ENCODE results near the gene NFS1. TPM values are rescaled to one million over a fixed set of nuclear protein-coding genes. Genes with fewer than 3 reads are reported as not detected.
"Not testable (repeated sequence)": the region's sequence is repeated elsewhere in the genome, so short reads cannot be mapped to it uniquely, and the experiment has no call there.

Gene NFS1
- total RNA-seq, 2 experiments from 2014 or later = 37.2 to 38.2 TPM

- no peaks in the 10 kb centered on the region for H3K9me3 Mint-ChIP-seq
- peaks cover 43% of the 10 kb centered on the region for H3K36me3 Mint-ChIP-seq
- DNase-seq = no peak
- peak overlapping the region; percentile 48 for H3K4me3 Mint-ChIP-seq
- peaks cover 3% of the 10 kb centered on the region for H3K27me3 Mint-ChIP-seq
- no peak overlapping the region for H3K27ac Mint-ChIP-seq
- H3K4me1 Mint-ChIP-seq = peaks cover 53% of the 10 kb centered on the region
Measured at GRCh38 chr20:35732644-35732982, 33.5 kb upstream of the NFS1 start.

GRCh38 chr20:35731862-35732643 is 32.9 kb upstream of the NFS1 start:
- Mint-ChIP-seq H3K9me3 (no peaks in the 10 kb centered on the region), H3K27me3 (peaks cover 3% of the 10 kb centered on the region), H3K27ac (peak overlapping the region; percentile 4), H3K36me3 (peaks cover 38% of the 10 kb centered on the region), H3K4me1 (peaks cover 52% of the 10 kb centered on the region), H3K4me3 (peak overlapping the region; percentile 12)
- DNase-seq = no peak

GRCh38 chr20:35731469-35731788 is 32.3 kb upstream of the NFS1 start:
- H3K27me3 Mint-ChIP-seq = peaks cover 3% of the 10 kb centered on the region
- H3K4me3 Mint-ChIP-seq = no peak overlapping the region
- peaks cover 52% of the 10 kb centered on the region for H3K4me1 Mint-ChIP-seq
- no peaks in the 10 kb centered on the region for H3K9me3 Mint-ChIP-seq
- DNase-seq = no peak
- peaks cover 42% of the 10 kb centered on the region for H3K36me3 Mint-ChIP-seq
- no peak overlapping the region for H3K27ac Mint-ChIP-seq

GRCh38 chr20:35730583-35731468 is 31.7 kb upstream of the NFS1 start:
- DNase-seq = no peak
- Mint-ChIP-seq H3K27me3 (peaks cover 3% of the 10 kb centered on the region), H3K36me3 (peaks cover 42% of the 10 kb centered on the region), H3K27ac (no peak overlapping the region), H3K4me3 (no peak overlapping the region), H3K4me1 (peaks cover 48% of the 10 kb centered on the region), H3K9me3 (no peaks in the 10 kb centered on the region)

GRCh38 chr20:35729836-35730582 is 30.9 kb upstream of the NFS1 start:
- Mint-ChIP-seq H3K4me1 (peaks cover 45% of the 10 kb centered on the region), H3K36me3 (peaks cover 44% of the 10 kb centered on the region), H3K27ac (peak overlapping the region; percentile 25), H3K27me3 (peaks cover 3% of the 10 kb centered on the region), H3K9me3 (no peaks in the 10 kb centered on the region), H3K4me3 (no peak overlapping the region)
- DNase-seq = no peak

GRCh38 chr20:35729283-35729807 is 30.2 kb upstream of the NFS1 start:
- Mint-ChIP-seq H3K4me1 (peaks cover 43% of the 10 kb centered on the region), H3K36me3 (peaks cover 43% of the 10 kb centered on the region), H3K4me3 (no peak overlapping the region), H3K27ac (no peak overlapping the region), H3K27me3 (peaks cover 3% of the 10 kb centered on the region), H3K9me3 (no peaks in the 10 kb centered on the region)
- DNase-seq = no peak

- Mint-ChIP-seq H3K9me3 (no peaks in the 10 kb centered on the region), H3K27ac (no peak overlapping the region), H3K36me3 (peaks cover 44% of the 10 kb centered on the region), H3K4me1 (peaks cover 40% of the 10 kb centered on the region), H3K4me3 (no peak overlapping the region), H3K27me3 (no peaks in the 10 kb centered on the region)
- no peak for DNase-seq
Measured at GRCh38 chr20:35726842-35727711, 27.9 kb upstream of the NFS1 start.

GRCh38 chr20:35724321-35725230 is 25.4 kb upstream of the NFS1 start:
- H3K27ac Mint-ChIP-seq = peak overlapping the region; percentile 72
- peaks cover 52% of the 10 kb centered on the region for H3K36me3 Mint-ChIP-seq
- no peak overlapping the region for H3K4me3 Mint-ChIP-seq
- H3K4me1 Mint-ChIP-seq = peaks cover 43% of the 10 kb centered on the region
- no peak for DNase-seq
- no peaks in the 10 kb centered on the region for H3K9me3 Mint-ChIP-seq
- H3K27me3 Mint-ChIP-seq = no peaks in the 10 kb centered on the region

GRCh38 chr20:35723652-35724320 is 24.6 kb upstream of the NFS1 start:
- H3K27me3 Mint-ChIP-seq, DNase-seq, H3K9me3 Mint-ChIP-seq, H3K4me3 Mint-ChIP-seq: not testable (repeated sequence)
- H3K27ac Mint-ChIP-seq = peak overlapping the region; percentile 72
- peaks cover 43% of the 10 kb centered on the region for H3K4me1 Mint-ChIP-seq
- H3K36me3 Mint-ChIP-seq = peaks cover 55% of the 10 kb centered on the region

- not testable (repeated sequence) for H3K27me3 Mint-ChIP-seq, DNase-seq, H3K9me3 Mint-ChIP-seq, H3K4me3 Mint-ChIP-seq
- H3K27ac Mint-ChIP-seq = peak overlapping the region; percentile 25
- H3K36me3 Mint-ChIP-seq = peaks cover 59% of the 10 kb centered on the region
- H3K4me1 Mint-ChIP-seq = peaks cover 43% of the 10 kb centered on the region
Measured at GRCh38 chr20:35723275-35723639, 24.1 kb upstream of the NFS1 start.

GRCh38 chr20:35721621-35722020 is 22.5 kb upstream of the NFS1 start:
- H3K27me3 Mint-ChIP-seq = no peaks in the 10 kb centered on the region
- H3K36me3 Mint-ChIP-seq = peaks cover 65% of the 10 kb centered on the region
- peaks cover 48% of the 10 kb centered on the region for H3K4me1 Mint-ChIP-seq
- no peak overlapping the region for H3K4me3 Mint-ChIP-seq
- H3K27ac Mint-ChIP-seq = peak overlapping the region; percentile 22
- no peak for DNase-seq
- no peaks in the 10 kb centered on the region for H3K9me3 Mint-ChIP-seq

GRCh38 chr20:35721219-35721618 is 22.1 kb upstream of the NFS1 start:
- Mint-ChIP-seq H3K9me3 (no peaks in the 10 kb centered on the region), H3K4me1 (peaks cover 51% of the 10 kb centered on the region), H3K27ac (no peak overlapping the region), H3K36me3 (peaks cover 63% of the 10 kb centered on the region), H3K27me3 (no peaks in the 10 kb centered on the region), H3K4me3 (no peak overlapping the region)
- DNase-seq = no peak
